ENCODE results near the gene SMURF2. TPM values are rescaled to one million over a fixed set of nuclear protein-coding genes. Genes with fewer than 3 reads are reported as not detected.
A peak's percentile ranks its signal among the peaks of the same experiment; 100 is the strongest.

The SMURF2 gene
- total RNA-seq (2021) (41.4 and 57.6 TPM in 2 replicates), Bru-seq, nascent RNA (percentile 98 among the genes with signal in this experiment), BruChase-seq, experiment 1, labeled RNA remaining after a 2-hour chase (percentile 94 among the genes with signal in this experiment), BruChase-seq, experiment 2, labeled RNA remaining after a 6-hour chase (percentile 89 among the genes with signal in this experiment)
- long read RNA-seq, transcript SMURF2-201 (19 exons, 2,918 nt), result major isoform, 37 of 82 reads
- long read RNA-seq, partial matches to known transcripts, result 15 of 82 reads
- long read RNA-seq, other reads (novel, unspliced or antisense), result 30 of 82 reads

DNA sequence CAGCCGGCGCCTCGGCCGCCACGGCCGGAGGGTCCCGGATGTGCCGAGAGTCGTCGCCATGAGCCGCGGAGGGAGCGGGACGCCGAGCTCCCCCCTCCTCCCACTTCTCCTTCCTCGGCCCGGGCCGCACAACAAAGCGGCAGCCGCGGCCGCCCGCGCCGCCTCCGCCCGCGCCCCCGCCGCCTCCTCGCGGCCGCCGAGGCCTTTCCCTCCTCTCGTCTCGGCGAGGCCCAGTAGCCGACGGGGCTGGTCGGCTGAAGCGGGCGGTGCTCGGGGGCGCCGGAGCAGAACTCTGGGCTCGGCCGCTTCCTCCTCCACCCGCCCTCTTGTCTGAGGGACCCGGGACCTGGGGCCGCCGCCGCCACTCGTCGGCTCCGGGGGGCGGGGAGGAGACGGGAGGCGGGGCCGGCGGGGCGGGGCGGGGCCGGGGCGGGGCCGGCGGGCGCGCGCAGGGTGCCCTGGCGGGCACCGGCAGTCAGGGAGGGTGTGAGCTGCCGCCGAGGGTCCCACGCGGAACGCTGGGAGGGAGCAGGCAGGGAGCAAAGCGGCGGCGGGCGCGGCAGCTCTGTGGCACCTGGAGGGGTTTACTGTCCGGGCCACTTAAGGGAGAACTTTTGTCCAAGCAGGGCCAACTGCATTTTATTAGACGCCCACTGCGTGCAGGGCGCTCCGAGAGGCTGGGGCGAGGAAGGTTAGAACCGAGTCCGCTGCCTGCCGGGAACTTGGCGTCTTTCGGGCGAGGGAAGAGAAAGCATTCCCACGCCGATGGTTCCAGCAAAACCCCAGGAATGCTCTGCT, at the start of gene SMURF2:
Gene SMURF2 (minus strand): TSS at position 332 of the 798 bp plus-strand sequence. CDS start 427 bp downstream, outside the sequence.
- ChIA-PET POLR2A (ENCODE audit: unreplicated experiment) (interaction anchor here (0.5 to 1.4 kb wide), 4 partner anchors 24 to 1208 kb away, joined by 3 to 8 read pairs (median 4); partner anchors contain the start of gene CEP95), CTCF (no interaction called here)
- BruUV-seq (replicated peaks), result no TSS peak
- H3K4me3 ChIP-seq, result peak within 1 kb of the TSS; percentile 96
- peak within 1 kb of the TSS; percentile 81 for H2AFZ ChIP-seq
- H4K20me1 ChIP-seq (ENCODE audit: insufficient read depth), result 0 out of 2 replicates have a peak, but pooled peaks cover 14% of the 10 kb centered on the region
- H3K27me3 ChIP-seq (ENCODE audit: insufficient read depth, low read depth), result no peaks in the 10 kb centered on the region
- H3K79me2 ChIP-seq (ENCODE audit: low read depth), result peaks cover 55% of the 10 kb centered on the region
- DNase-seq, result peak in 1 of 2 experiments; percentile 77
- peaks cover 53% of the 10 kb centered on the region for H3K4me1 ChIP-seq (replicated peaks; ENCODE audit: insufficient read depth)
- no peaks in the 10 kb centered on the region for H3K9me2 ChIP-seq (ENCODE audit: insufficient read depth)
- intact Hi-C loops (cut with micrococcal nuclease; ENCODE audit: unreplicated experiment), result loop anchor here (2.0 kb wide), 2 partner anchors 45 to 71 kb away; no protein-coding TSS in a partner anchor
- no peaks in the 10 kb centered on the region for H3K9me3 ChIP-seq (ENCODE audit: insufficient read depth, low read depth)
- H3K36me3 ChIP-seq (ENCODE audit: low read depth), result no peaks in the 10 kb centered on the region
- peak within 1 kb of the TSS; percentile 97 for H3K4me2 ChIP-seq
- H3K27ac ChIP-seq, result peak within 1 kb of the TSS; percentile 62
- H3F3A ChIP-seq (ENCODE audit: insufficient read depth, low read depth), result peaks cover 45% of the 10 kb centered on the region
- TF ChIP-seq EZH2 (IDR thresholded peaks at IDR 0.05; ENCODE audit: low read depth) (no peak), CTCF (conservative IDR thresholded peaks at IDR 0.05) (0 out of 2 replicates have a peak, but pooled peaks have one; percentile 16)

GRCh38 chr17:64709481-64709880, 47.4 kb upstream of the SMURF2 start:
- Histone ChIP-seq H3K4me2 (no peak overlapping the region), H3K79me2 (ENCODE audit: low read depth) (no peaks in the 10 kb centered on the region), H3K4me3 (no peak overlapping the region), H3K9me2 (ENCODE audit: insufficient read depth) (no peaks in the 10 kb centered on the region), H3K36me3 (ENCODE audit: low read depth) (no peaks in the 10 kb centered on the region), H2AFZ (no peak overlapping the region), H3K27ac (peak overlapping the region; percentile 84; the same call in 1 of the 2 replicates), H3K27me3 (ENCODE audit: insufficient read depth, low read depth) (no peaks in the 10 kb centered on the region), H3K4me1 (replicated peaks; ENCODE audit: insufficient read depth) (peaks cover 65% of the 10 kb centered on the region), H3F3A (ENCODE audit: insufficient read depth, low read depth) (peaks cover 58% of the 10 kb centered on the region), H3K9me3 (ENCODE audit: insufficient read depth, low read depth) (no peaks in the 10 kb centered on the region), H4K20me1 (ENCODE audit: insufficient read depth) (no peaks in the 10 kb centered on the region)
- no peak for DNase-seq
- ChIA-PET POLR2A (ENCODE audit: unreplicated experiment) (no interaction called here), CTCF (no interaction called here)
- TF ChIP-seq CTCF (conservative IDR thresholded peaks at IDR 0.05) (no peak), EZH2 (IDR thresholded peaks at IDR 0.05; ENCODE audit: low read depth) (no peak)
- BruUV-seq (replicated peaks), result TSS peak; percentile 23
- intact Hi-C loops (cut with micrococcal nuclease; ENCODE audit: unreplicated experiment), result no loop called here

DNA sequence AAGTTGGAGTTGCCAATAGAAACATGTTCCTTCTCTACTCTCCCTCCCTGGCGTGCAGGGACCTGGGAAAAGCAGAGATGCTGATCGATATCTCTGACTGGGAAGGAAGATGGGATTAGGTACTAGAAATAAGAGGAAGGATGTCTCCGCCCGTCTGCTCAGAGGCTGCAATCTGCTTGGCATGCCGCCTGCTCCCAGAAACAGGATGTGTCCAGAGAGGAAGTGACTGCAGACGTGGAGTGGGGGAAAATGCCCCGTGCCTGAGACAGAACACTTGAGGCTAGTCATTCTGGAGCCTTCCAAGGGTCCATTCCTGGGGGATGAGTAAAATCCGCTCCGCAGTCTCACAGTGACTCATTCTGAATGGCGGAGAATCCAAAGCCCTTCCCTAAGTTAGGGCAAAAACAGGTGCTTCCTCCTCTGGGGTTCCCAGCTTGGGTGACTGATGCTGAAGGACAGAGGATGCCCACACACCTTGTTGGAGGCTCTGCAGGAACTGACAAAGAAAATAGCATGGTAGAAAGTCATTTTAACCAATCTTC, 45.0 kb upstream of the SMURF2 start:
- peak overlapping the region; percentile 13; the same call in 1 of the 2 replicates for H3K4me3 ChIP-seq
- H3K9me2 ChIP-seq (ENCODE audit: insufficient read depth), result no peaks in the 10 kb centered on the region
- no peak overlapping the region for H2AFZ ChIP-seq
- intact Hi-C loops (cut with micrococcal nuclease; ENCODE audit: unreplicated experiment), result loop anchor here (1.0 to 2.0 kb wide), 2 partner anchors 27 to 46 kb away; no protein-coding TSS in a partner anchor
- no peaks in the 10 kb centered on the region for H3K27me3 ChIP-seq (ENCODE audit: insufficient read depth, low read depth)
- no peaks in the 10 kb centered on the region for H3K9me3 ChIP-seq (ENCODE audit: insufficient read depth, low read depth)
- H3K79me2 ChIP-seq (ENCODE audit: low read depth), result no peaks in the 10 kb centered on the region
- H3K4me2 ChIP-seq, result peak overlapping the region; percentile 60
- peak overlapping the region; percentile 84 for H3K27ac ChIP-seq
- H4K20me1 ChIP-seq (ENCODE audit: insufficient read depth), result no peaks in the 10 kb centered on the region
- TF ChIP-seq CTCF (conservative IDR thresholded peaks at IDR 0.05) (no peak), EZH2 (IDR thresholded peaks at IDR 0.05; ENCODE audit: low read depth) (no peak)
- ChIA-PET POLR2A (ENCODE audit: unreplicated experiment) (no interaction called here), CTCF (interaction anchor here (0.6 kb wide), 1 partner anchor 63 kb away, joined by 7 read pairs; no protein-coding TSS in a partner anchor)
- peaks cover 53% of the 10 kb centered on the region for H3K4me1 ChIP-seq (replicated peaks; ENCODE audit: insufficient read depth)
- no peaks in the 10 kb centered on the region for H3K36me3 ChIP-seq (ENCODE audit: low read depth)
- BruUV-seq (replicated peaks), result TSS peak; percentile 47
- H3F3A ChIP-seq (ENCODE audit: insufficient read depth, low read depth), result peaks cover 62% of the 10 kb centered on the region
- peak; percentile 91 to 99 for DNase-seq

Data from PC-9 (cell line).